C4-2B (cell line): ENCODE measurements around the gene ABCC6.

Source experiments
- CTCF ChIP-seq: fragments of 450-650 bp; conservative IDR thresholded peaks from 2 replicates; pipeline ENCODE4 v1.5.1; 2017; ENCODE audit warnings: mild to moderate bottlenecking
- ZFX ChIP-seq: fragments of 450-650 bp; IDR thresholded peaks from 2 replicates; pipeline ENCODE4 v1.6.1; 2017

- TF ChIP-seq CTCF = no peak
- no peak for TF ChIP-seq ZFX
Measured at GRCh38 chr16:16146380-16147315, 76.6 kb downstream of the ABCC6 start.
